Measurements from ENCODE around the gene STK40. TPM values are rescaled to one million over a fixed set of nuclear protein-coding genes. Genes with fewer than 3 reads are reported as not detected.
A peak's percentile ranks its signal among the peaks of the same experiment; 100 is the strongest.

Gene STK40
- total RNA-seq, 4 donors from 2014 or later, result 25.7 to 39.3 (median 30.0) TPM

DNA sequence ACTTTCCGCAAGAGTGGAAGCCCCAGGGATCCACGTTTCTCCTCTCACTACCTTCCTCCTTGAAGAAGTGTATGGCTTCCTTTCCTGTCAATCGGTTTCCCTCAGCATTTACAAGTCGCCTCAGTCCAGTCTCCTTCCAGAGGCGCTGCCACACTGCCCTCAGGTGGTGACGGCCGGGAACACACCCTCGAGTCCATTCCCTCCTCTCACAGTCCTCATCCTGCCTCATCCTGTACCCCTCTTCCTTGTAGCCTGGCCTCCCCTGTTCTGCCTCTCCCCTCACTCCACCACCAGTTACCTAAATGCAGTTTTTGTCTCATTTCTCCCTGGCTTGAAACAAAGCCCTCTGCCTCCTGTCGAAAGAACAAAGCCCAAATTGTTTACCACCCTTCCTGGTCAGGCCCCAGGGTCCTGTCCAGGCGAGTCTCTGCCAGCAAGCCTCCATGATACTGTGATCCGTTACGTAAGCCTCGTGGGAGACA is 35.2 kb upstream of the STK40 start:
- H3K4me1 ChIP-seq, result peaks cover 0 to 20% (median 2%) of the 10 kb centered on the region in 4 donors
- DNase-seq (ENCODE audit: low spot score in 2 of 2), result peak; percentile 81 to 93
- H3K9me3 ChIP-seq, result no peaks in the 10 kb centered on the region
- WGBS, 2 donors, result 13 to 16% methylated on average over 13 of the region's 13 CpGs
- H3K27me3 ChIP-seq, result no peaks in the 10 kb centered on the region
- no peak overlapping the region for H3K4me3 ChIP-seq
- peak overlapping the region in 2 of 4 donors; percentile 57 to 60 for H3K27ac ChIP-seq
- TF ChIP-seq, protein P1, sequence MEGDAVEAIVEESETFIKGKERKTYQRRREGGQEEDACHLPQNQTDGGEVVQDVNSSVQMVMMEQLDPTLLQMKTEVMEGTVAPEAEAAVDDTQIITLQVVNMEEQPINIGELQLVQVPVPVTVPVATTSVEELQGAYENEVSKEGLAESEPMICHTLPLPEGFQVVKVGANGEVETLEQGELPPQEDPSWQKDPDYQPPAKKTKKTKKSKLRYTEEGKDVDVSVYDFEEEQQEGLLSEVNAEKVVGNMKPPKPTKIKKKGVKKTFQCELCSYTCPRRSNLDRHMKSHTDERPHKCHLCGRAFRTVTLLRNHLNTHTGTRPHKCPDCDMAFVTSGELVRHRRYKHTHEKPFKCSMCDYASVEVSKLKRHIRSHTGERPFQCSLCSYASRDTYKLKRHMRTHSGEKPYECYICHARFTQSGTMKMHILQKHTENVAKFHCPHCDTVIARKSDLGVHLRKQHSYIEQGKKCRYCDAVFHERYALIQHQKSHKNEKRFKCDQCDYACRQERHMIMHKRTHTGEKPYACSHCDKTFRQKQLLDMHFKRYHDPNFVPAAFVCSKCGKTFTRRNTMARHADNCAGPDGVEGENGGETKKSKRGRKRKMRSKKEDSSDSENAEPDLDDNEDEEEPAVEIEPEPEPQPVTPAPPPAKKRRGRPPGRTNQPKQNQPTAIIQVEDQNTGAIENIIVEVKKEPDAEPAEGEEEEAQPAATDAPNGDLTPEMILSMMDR (IDR thresholded peaks at IDR 0.05), result peak; percentile 91 to 95 (median 93)
- TF ChIP-seq EP300 (IDR thresholded peaks at IDR 0.05), result peak in 1 of 2 donors; percentile 54
- no peak for TF ChIP-seq POLR2A (IDR thresholded peaks at IDR 0.05)
- H3K36me3 ChIP-seq, result peaks cover 0 to 59% (median 0%) of the 10 kb centered on the region in 3 donors

DNA sequence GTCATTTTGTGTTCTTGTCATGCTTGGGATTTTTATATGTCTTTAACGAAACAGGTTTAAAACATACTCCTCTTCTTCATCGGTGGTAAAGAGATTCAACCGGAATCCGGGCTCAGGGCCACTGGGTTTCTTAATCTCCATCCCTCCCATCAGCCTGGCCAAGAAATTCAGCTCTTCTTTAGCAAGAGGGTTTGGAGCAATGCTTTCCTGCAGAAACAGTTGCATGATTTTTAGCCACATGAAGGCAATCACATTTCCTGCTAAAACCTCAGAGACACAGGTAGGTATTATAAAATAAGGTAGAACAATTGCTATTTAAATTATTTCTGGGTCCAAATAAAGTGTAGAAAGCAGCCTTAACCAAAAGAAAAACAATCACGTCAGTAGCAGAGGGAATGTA is 34.7 kb upstream of the STK40 start:
- Histone ChIP-seq H3K9me3 (no peaks in the 10 kb centered on the region), H3K27me3 (no peaks in the 10 kb centered on the region), H3K27ac (peak overlapping the region in 2 of 4 donors; percentile 57 to 60), H3K4me3 (no peak overlapping the region), H3K4me1 (peaks cover 0 to 20% (median 2%) of the 10 kb centered on the region in 4 donors), H3K36me3 (peaks cover 0 to 58% (median 0%) of the 10 kb centered on the region in 3 donors)
- TF ChIP-seq POLR2A (IDR thresholded peaks at IDR 0.05) (no peak), EP300 (IDR thresholded peaks at IDR 0.05) (peak in 1 of 2 donors; percentile 14)
- peak in 1 of 2 donors; percentile 58 for DNase-seq (ENCODE audit: low spot score in 2 of 2)
- 28 to 50% methylated on average over 5 of the region's 5 CpGs for WGBS, 2 donors

DNA sequence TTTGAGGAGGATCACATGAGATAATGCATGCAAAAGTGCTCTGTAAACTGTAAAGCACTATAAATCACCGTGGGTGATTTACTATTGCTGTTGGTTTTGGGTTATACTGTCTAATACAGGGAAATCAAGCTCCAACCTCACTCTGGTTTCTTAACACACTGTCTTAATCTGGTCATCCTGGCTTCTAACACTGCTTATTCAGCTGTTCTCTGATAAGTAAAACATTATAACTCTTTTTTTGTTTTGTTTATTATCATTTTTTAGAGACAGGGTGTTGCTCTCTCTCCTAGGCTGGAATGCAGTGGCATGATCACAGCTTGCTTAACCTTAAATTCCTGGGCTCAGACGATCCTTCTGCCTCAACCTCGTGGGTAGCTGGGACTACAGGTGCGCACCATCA is 33.8 kb upstream of the STK40 start:
- H3K9me3 ChIP-seq, result no peaks in the 10 kb centered on the region
- H3K36me3 ChIP-seq, result peaks cover 0 to 52% (median 0%) of the 10 kb centered on the region in 3 donors
- H3K4me3 ChIP-seq, result no peak overlapping the region
- TF ChIP-seq EP300 (IDR thresholded peaks at IDR 0.05) (peak in 1 of 2 donors; percentile 17), POLR2A (IDR thresholded peaks at IDR 0.05) (no peak)
- 51 to 68% methylated on average over 4 of the region's 4 CpGs for WGBS, 2 donors
- no peaks in the 10 kb centered on the region for H3K27me3 ChIP-seq
- peaks cover 0 to 20% (median 2%) of the 10 kb centered on the region in 4 donors for H3K4me1 ChIP-seq
- H3K27ac ChIP-seq, result peak overlapping the region in 1 of 4 donors; percentile 57
- DNase-seq (ENCODE audit: low spot score in 2 of 2), result no peak

DNA sequence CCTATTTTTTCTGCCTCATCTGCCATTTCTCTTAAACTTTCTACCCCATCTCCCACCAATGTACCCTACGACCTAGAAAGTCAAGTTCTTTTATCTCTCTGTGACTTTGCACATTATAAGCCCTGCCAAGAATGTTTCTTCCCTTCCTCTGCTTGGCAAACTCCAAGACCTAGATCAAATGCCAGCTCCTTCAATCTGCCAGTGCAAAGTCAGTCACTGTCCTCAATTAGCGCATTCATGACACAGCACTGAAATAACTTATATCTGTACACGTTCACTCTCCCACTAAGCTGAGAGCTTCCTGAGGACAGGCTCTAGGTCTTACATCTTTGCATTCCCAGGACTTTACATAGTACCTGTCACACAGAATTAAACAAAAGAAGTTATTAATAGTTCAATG is 33.4 kb upstream of the STK40 start:
- Histone ChIP-seq H3K27ac (no peak overlapping the region), H3K36me3 (peaks cover 0 to 49% (median 0%) of the 10 kb centered on the region in 3 donors), H3K4me3 (no peak overlapping the region), H3K27me3 (no peaks in the 10 kb centered on the region), H3K4me1 (peaks cover 0 to 20% (median 2%) of the 10 kb centered on the region in 4 donors), H3K9me3 (no peaks in the 10 kb centered on the region)
- TF ChIP-seq, protein P1 (IDR thresholded peaks at IDR 0.05), result no peak
- no peak for TF ChIP-seq EP300 (IDR thresholded peaks at IDR 0.05)
- no peak for TF ChIP-seq POLR2A (IDR thresholded peaks at IDR 0.05)
- WGBS, 2 donors, result 69 to 80% methylated on average over 3 of the region's 3 CpGs
- DNase-seq (ENCODE audit: low spot score in 2 of 2), result no peak

DNA sequence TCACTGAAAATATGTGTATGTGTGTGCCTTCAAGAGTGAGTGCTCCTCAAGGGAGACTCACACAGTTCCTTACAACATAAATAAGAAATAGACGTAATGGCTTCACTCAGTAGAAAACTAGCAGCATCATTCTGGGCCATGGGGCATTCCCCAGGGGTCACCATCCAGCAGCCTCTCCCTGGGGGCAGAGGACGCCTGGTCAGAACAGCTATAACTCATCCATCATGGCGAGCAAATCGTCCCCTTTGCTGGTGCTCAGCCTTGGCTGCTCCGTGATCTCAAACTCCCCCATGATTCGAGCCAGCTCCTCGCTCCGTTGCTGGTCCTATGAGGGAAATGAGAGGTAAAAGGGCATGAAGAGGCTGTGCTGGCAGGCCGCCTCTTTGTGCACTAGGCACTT is 32.2 kb upstream of the STK40 start:
- 75 to 77% methylated on average over 9 of the region's 9 CpGs for WGBS, 2 donors

More for the DNA sequence above, 32.2 kb upstream of the STK40 start:
- no peak for DNase-seq (ENCODE audit: low spot score in 2 of 2)
- Histone ChIP-seq H3K27ac (no peak overlapping the region), H3K36me3 (peaks cover 0 to 37% (median 0%) of the 10 kb centered on the region in 3 donors), H3K4me1 (peaks cover 0 to 20% (median 2%) of the 10 kb centered on the region in 4 donors), H3K9me3 (no peaks in the 10 kb centered on the region), H3K27me3 (no peaks in the 10 kb centered on the region), H3K4me3 (no peak overlapping the region)
- TF ChIP-seq, protein P1 (IDR thresholded peaks at IDR 0.05), result no peak
- TF ChIP-seq EP300 (IDR thresholded peaks at IDR 0.05) (no peak), POLR2A (IDR thresholded peaks at IDR 0.05) (no peak)
